ENCODE results near the gene MAML3. TPM values are rescaled to one million over a fixed set of nuclear protein-coding genes. Genes with fewer than 3 reads are reported as not detected.

The MAML3 gene
- total and polyA plus RNA-seq, 2 of the 13 experiments (the other 11 are each of a cell fraction or from before 2014, with no cell fraction given), result 0.05 to 0.13 TPM

GRCh38 chr4:140005699-140006098, 148.3 kb downstream of the MAML3 start:
- H3K9ac ChIP-seq (ENCODE audit: insufficient read depth, low read depth, low read length), result no peak overlapping the region
- TF ChIP-seq ZNF354B (CRISPR knock-in tag; IDR thresholded peaks at IDR 0.05), result no peak
- TF ChIP-seq HMG20A (CRISPR knock-in tag; IDR thresholded peaks at IDR 0.05; ENCODE audit: borderline replicate concordance), result no peak
- no peak for TF ChIP-seq ATM (IDR thresholded peaks at IDR 0.05; ENCODE audit: borderline replicate concordance)
- TF ChIP-seq ZNF136 (CRISPR knock-in tag; IDR thresholded peaks at IDR 0.05; ENCODE audit: low read depth), result no peak
- no peak for TF ChIP-seq CREM (IDR thresholded peaks at IDR 0.05)
- TF ChIP-seq CREM (CRISPR knock-in tag; IDR thresholded peaks at IDR 0.05), result no peak
- TF ChIP-seq ZNF556 (CRISPR knock-in tag; IDR thresholded peaks at IDR 0.05; ENCODE audit: borderline replicate concordance), result no peak
- TF ChIP-seq TP53 (CRISPR knock-in tag; conservative IDR thresholded peaks at IDR 0.05), result no peak
- no peak for TF ChIP-seq AGO1 (IDR thresholded peaks at IDR 0.05; ENCODE audit: low read depth, low read length, poor library complexity, severe bottlenecking)
- no peak for TF ChIP-seq ZNF749 (CRISPR knock-in tag; IDR thresholded peaks at IDR 0.05; ENCODE audit: borderline replicate concordance)
- no peak for TF ChIP-seq ZNF564 (CRISPR knock-in tag; IDR thresholded peaks at IDR 0.05)
- TF ChIP-seq ZMYM4 (CRISPR knock-in tag; IDR thresholded peaks at IDR 0.05), result no peak
- TF ChIP-seq NFIC (IDR thresholded peaks at IDR 0.05; ENCODE audit: low read length), result no peak
- TF ChIP-seq ZNF326 (CRISPR knock-in tag; IDR thresholded peaks at IDR 0.05; ENCODE audit: borderline replicate concordance), result no peak
- no peak for TF ChIP-seq KAT8 (CRISPR knock-in tag; IDR thresholded peaks at IDR 0.05)
- no peak for TF ChIP-seq NFE2L1 (CRISPR knock-in tag; IDR thresholded peaks at IDR 0.05; ENCODE audit: borderline replicate concordance)
- no peak for TF ChIP-seq PREB (CRISPR knock-in tag; IDR thresholded peaks at IDR 0.05)
- no peak for TF ChIP-seq ZNF329 (CRISPR knock-in tag; IDR thresholded peaks at IDR 0.05; ENCODE audit: low read depth)
- no peak for TF ChIP-seq ZNF282 (IDR thresholded peaks at IDR 0.05; ENCODE audit: partially characterized antibody)
- no peak overlapping the region for H2AFZ ChIP-seq (ENCODE audit: low read length)
- H3K36me3 ChIP-seq (replicated peaks in 1 of 2; ENCODE audit: control insufficient read depth in 1 of 2, insufficient read depth in 2 of 2, low read length in 2 of 2), result no peaks in the 10 kb centered on the region
- H4K20me1 ChIP-seq (ENCODE audit: insufficient read depth, low read length), result no peaks in the 10 kb centered on the region
- ATAC-seq (no peak), DNase-seq (ENCODE audit: low spot score) (no peak), FAIRE-seq (no peak)
- intact Hi-C loops (cut with micrococcal nuclease; ENCODE audit: unreplicated experiment), result no loop called here
- BruUV-seq (replicated peaks), result no TSS peak
- H3K4me2 ChIP-seq (ENCODE audit: low read depth, low read length), result no peak overlapping the region
- in situ Hi-C loops (cut with HindIII; ENCODE audit: extremely low pct_ligation_motif_present, low pct_unique_long_range_greater_than_20kb), result loop anchor here (25.0 kb wide), 1 partner anchor 832 kb away; no protein-coding TSS in a partner anchor
- ChIA-PET CTCF (ENCODE audit: low intra/inter-chr PET ratio, low total read pairs) (no interaction called here), POLR2A (no interaction called here)
- WGBS (ENCODE audit: low lambda C conversion rate), result 48% methylated on average over 4 of the region's 4 CpGs
- H3K4me3 ChIP-seq (replicated peaks in 1 of 3; ENCODE audit: insufficient read depth in 1 of 3, low read depth in 2 of 3, low read length in 3 of 3), result no peak overlapping the region
- no peaks in the 10 kb centered on the region for H3K9me3 ChIP-seq (ENCODE audit: low read length)
- no peaks in the 10 kb centered on the region for H3K4me1 ChIP-seq (ENCODE audit: insufficient read depth, low read length)
- peaks cover 2 to 8% of the 10 kb centered on the region in 2 experiments; a peak in 3 of 5 replicates for H3K27me3 ChIP-seq (ENCODE audit: control insufficient read depth in 1 of 2, insufficient read depth in 2 of 2, low read length in 2 of 2)
- no peak overlapping the region for H3K27ac ChIP-seq (ENCODE audit: extremely low read length, insufficient read depth, low read length)
- no peaks in the 10 kb centered on the region for H3K79me2 ChIP-seq (ENCODE audit: insufficient read depth, low read length)

Data from HepG2 (cell line).